OCI-LY3 (cell line): ENCODE measurements around the gene ZNF764.

Experiments used
- EZH2phosphoT487 ChIP-seq: fragments of 200-600 bp; shearing (Covaris generic); IDR thresholded peaks from 2 replicates; pipeline ENCODE4 v1.6.1; 2018; ENCODE audit warnings: antibody characterized with exemption, mixed run types, low read depth
- TF ChIP-seq, protein P1 (sequence below): fragments of 200-600, 300-600 bp; sonication (generic); IDR thresholded peaks from 2 replicates; pipeline ENCODE4 v1.5.1; 2014; ENCODE audit warnings: antibody characterized with exemption, low read length, low read depth

DNA sequence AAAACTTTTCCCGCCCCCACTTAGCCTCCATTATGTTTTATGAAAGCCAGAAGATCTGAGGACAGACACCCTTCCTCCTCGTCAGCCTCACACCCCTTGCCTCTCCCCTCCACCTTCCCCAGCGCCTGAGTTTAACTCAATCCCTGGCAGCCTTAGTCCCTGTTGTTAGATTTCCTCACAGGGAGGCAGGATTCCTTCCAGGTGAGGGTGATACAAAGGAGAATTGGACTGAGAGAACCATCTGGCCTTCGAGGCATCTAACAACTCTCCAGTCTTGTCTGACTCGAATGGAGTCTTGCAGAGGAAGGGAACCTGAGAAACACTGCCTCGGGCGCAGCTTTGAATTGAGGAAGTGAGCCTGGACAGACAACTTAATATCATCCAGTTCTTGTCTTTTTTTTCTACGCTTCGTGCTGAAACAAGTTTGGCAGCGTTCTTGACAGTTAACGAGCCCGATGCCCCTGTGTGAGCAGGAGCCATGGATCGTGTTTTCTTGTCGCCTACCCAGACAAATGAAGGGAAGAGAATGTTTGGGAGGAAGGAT, 30.5 kb downstream of the ZNF764 start:
- TF ChIP-seq EZH2phosphoT487: no peak
- TF ChIP-seq, protein P1, sequence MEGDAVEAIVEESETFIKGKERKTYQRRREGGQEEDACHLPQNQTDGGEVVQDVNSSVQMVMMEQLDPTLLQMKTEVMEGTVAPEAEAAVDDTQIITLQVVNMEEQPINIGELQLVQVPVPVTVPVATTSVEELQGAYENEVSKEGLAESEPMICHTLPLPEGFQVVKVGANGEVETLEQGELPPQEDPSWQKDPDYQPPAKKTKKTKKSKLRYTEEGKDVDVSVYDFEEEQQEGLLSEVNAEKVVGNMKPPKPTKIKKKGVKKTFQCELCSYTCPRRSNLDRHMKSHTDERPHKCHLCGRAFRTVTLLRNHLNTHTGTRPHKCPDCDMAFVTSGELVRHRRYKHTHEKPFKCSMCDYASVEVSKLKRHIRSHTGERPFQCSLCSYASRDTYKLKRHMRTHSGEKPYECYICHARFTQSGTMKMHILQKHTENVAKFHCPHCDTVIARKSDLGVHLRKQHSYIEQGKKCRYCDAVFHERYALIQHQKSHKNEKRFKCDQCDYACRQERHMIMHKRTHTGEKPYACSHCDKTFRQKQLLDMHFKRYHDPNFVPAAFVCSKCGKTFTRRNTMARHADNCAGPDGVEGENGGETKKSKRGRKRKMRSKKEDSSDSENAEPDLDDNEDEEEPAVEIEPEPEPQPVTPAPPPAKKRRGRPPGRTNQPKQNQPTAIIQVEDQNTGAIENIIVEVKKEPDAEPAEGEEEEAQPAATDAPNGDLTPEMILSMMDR: no peak
